HL-60 (cell line): ENCODE measurements around the gene POLR2F.

Experiments used
- DNase-seq, 2 experiments: peaks; one replicate each; pipeline ENCODE4 v3.0.0-alpha.2; 2010 to 2020; ENCODE audit warnings: low read depth in 1 of 2, low spot score in 1 of 2
- H3K27ac ChIP-seq: fragments of 250-450 bp; sonication (Bioruptor Pico); replicated peaks from 2 replicates; pipeline ENCODE4 v1.5.1; 2020; ENCODE audit warnings: mild to moderate bottlenecking, moderate library complexity
- H3K27me3 ChIP-seq: fragments of 250-450 bp; sonication (Bioruptor Pico); 2 replicates; pipeline ENCODE4 v1.5.1; 2021; ENCODE audit warnings: mild to moderate bottlenecking, moderate library complexity; ENCODE audit not compliant: insufficient read depth, poor library complexity, severe bottlenecking
- H3K4me3 ChIP-seq: replicated peaks from 2 replicates; pipeline ENCODE4 v1.5.1; 2011; ENCODE audit warnings: mild to moderate bottlenecking, control low read depth, low read length; ENCODE audit not compliant: insufficient read depth
- CTCF ChIP-seq: IDR thresholded peaks from one replicate; pipeline ENCODE4 v1.5.1; 2011; ENCODE audit warnings: low read length, control low read depth, inconsistent platforms; ENCODE audit not compliant: insufficient read depth
- GABPA ChIP-seq: IDR thresholded peaks from 2 replicates; pipeline ENCODE4 v1.6.1; 2012; ENCODE audit warnings: low read depth
- POLR2AphosphoS5 ChIP-seq: IDR thresholded peaks from 2 replicates; pipeline ENCODE4 v1.6.1; 2012; ENCODE audit warnings: low read depth
- REST ChIP-seq: IDR thresholded peaks from 2 replicates; pipeline ENCODE4 v1.6.1; 2012; ENCODE audit warnings: low read depth; ENCODE audit not compliant: insufficient replicate concordance
- SPI1 ChIP-seq: IDR thresholded peaks from 2 replicates; pipeline ENCODE4 v1.6.1; 2012; ENCODE audit warnings: low read depth, mild to moderate bottlenecking, borderline replicate concordance

POLR2F gene

GRCh38 chr22:37998543-37998942 is 45.0 kb downstream of the POLR2F start:
- H3K27me3 ChIP-seq: no peaks in the 10 kb centered on the region
- no peak overlapping the region for H3K4me3 ChIP-seq
- no peak overlapping the region for H3K27ac ChIP-seq
- TF ChIP-seq POLR2AphosphoS5 (no peak), CTCF (no peak)
- DNase-seq: no peak

GRCh38 chr22:37999236-37999635 is 45.7 kb downstream of the POLR2F start:
- no peak for DNase-seq
- H3K4me3 ChIP-seq: no peak overlapping the region
- TF ChIP-seq REST (no peak), POLR2AphosphoS5 (no peak), GABPA (no peak), CTCF (no peak)
- H3K27me3 ChIP-seq: no peaks in the 10 kb centered on the region
- no peak overlapping the region for H3K27ac ChIP-seq

- Histone ChIP-seq H3K27ac (no peak overlapping the region), H3K4me3 (no peak overlapping the region), H3K27me3 (no peaks in the 10 kb centered on the region)
- no peak for TF ChIP-seq GABPA
- TF ChIP-seq CTCF: no peak
- no peak for TF ChIP-seq REST
- TF ChIP-seq SPI1: no peak
- no peak for TF ChIP-seq POLR2AphosphoS5
- DNase-seq: peak; percentile 35 to 41
Observed at GRCh38 chr22:37999640-38000272, 46.3 kb downstream of the POLR2F start.

GRCh38 chr22:38005943-38006342 is 52.4 kb downstream of the POLR2F start:
- Histone ChIP-seq H3K4me3 (no peak overlapping the region), H3K27ac (no peak overlapping the region), H3K27me3 (no peaks in the 10 kb centered on the region)
- TF ChIP-seq GABPA (no peak), REST (no peak), CTCF (no peak)
- DNase-seq: no peak
